Mesothelial cell of epicardium (in vitro differentiated cells): ENCODE data around the gene SMAD6. TPM values are rescaled to one million over a fixed set of nuclear protein-coding genes. Genes with fewer than 3 reads are reported as not detected.
A peak's percentile ranks its signal among the peaks of the same experiment; 100 is the strongest.

ENCODE experiments used
- DNase-seq, 2 experiments: peaks; one replicate each; pipeline ENCODE4 v3.0.0; 2021; ENCODE audit warnings: low spot score in 2 of 2; ENCODE audit not compliant: unreplicated experiment in 2 of 2
- H3K27ac Mint-ChIP-seq: 2 replicates; pipeline ENCODE4 v1.8.0; 2021; ENCODE audit warnings: mixed read lengths
- H3K27me3 Mint-ChIP-seq: 2 replicates; pipeline ENCODE4 v1.8.0; 2021; ENCODE audit warnings: low read depth, mixed read lengths
- H3K36me3 Mint-ChIP-seq: 2 replicates; pipeline ENCODE4 v1.8.0; 2021; ENCODE audit warnings: mixed read lengths
- H3K4me1 Mint-ChIP-seq: 2 replicates; pipeline ENCODE4 v1.8.0; 2021; ENCODE audit warnings: mixed read lengths
- H3K4me3 Mint-ChIP-seq: 2 replicates; pipeline ENCODE4 v1.8.0; 2021; ENCODE audit warnings: mild to moderate bottlenecking, moderate library complexity, mixed read lengths
- H3K9me3 Mint-ChIP-seq: 2 replicates; pipeline ENCODE4 v1.8.0; 2021; ENCODE audit warnings: mixed read lengths
- total RNA-seq: library from RNA; stranded (reverse); gene quantifications from 3 replicates; pipeline ENCODE4 v1.2.1, GENCODE V29; 2021
- TF ChIP-seq, protein P1 (sequence below): fragments of 200-600 bp; sonication (generic); IDR thresholded peaks from one replicate; pipeline ENCODE4 v1.5.0; 2021; ENCODE audit warnings: antibody characterized with exemption; ENCODE audit not compliant: unreplicated experiment

SMAD6 gene
- total RNA-seq, 1 donor from 2014 or later, result 176 TPM

DNA sequence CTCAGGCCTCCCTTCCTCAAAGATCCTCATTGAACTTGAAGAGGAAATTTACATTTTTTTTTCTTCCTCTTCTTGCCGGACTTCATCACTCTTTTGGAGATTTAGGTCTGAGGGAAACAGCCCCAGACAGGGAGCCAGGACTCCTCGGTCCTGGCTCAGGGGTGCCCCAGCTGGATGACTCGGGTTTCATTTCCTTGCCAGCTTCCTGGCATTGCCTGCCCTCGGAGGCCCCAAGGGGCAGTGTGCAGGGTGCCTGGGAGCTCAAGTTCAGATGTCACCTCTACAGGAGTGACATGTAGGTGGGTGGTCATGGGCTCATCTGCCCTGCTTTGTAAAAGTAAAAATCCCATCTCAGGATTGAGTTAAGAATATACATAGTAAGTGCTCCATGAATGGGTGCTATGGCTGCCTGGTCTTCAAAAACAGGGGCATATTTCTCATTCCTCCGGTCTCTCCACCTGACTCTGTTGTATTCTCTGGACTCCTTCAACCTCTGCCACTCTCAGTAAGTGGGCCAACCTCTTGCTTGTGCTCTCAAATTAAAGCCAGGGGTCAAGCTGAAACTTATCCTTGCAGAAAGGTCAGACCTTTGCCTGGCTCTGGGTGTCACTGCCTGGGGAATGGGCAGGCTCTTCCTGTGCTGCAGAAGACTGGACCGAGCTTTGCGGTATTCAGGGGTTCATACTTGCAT lies 51.8 kb downstream of the SMAD6 start:
- H3K9me3 Mint-ChIP-seq, result peaks cover 6% of the 10 kb centered on the region
- peak overlapping the region; percentile 81 for H3K27ac Mint-ChIP-seq
- TF ChIP-seq, protein P1, sequence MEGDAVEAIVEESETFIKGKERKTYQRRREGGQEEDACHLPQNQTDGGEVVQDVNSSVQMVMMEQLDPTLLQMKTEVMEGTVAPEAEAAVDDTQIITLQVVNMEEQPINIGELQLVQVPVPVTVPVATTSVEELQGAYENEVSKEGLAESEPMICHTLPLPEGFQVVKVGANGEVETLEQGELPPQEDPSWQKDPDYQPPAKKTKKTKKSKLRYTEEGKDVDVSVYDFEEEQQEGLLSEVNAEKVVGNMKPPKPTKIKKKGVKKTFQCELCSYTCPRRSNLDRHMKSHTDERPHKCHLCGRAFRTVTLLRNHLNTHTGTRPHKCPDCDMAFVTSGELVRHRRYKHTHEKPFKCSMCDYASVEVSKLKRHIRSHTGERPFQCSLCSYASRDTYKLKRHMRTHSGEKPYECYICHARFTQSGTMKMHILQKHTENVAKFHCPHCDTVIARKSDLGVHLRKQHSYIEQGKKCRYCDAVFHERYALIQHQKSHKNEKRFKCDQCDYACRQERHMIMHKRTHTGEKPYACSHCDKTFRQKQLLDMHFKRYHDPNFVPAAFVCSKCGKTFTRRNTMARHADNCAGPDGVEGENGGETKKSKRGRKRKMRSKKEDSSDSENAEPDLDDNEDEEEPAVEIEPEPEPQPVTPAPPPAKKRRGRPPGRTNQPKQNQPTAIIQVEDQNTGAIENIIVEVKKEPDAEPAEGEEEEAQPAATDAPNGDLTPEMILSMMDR, result no peak
- no peak for DNase-seq
- H3K4me3 Mint-ChIP-seq, result no peak overlapping the region
- no peaks in the 10 kb centered on the region for H3K27me3 Mint-ChIP-seq
- H3K4me1 Mint-ChIP-seq, result peaks cover 65% of the 10 kb centered on the region
- peaks cover 32% of the 10 kb centered on the region for H3K36me3 Mint-ChIP-seq

DNA sequence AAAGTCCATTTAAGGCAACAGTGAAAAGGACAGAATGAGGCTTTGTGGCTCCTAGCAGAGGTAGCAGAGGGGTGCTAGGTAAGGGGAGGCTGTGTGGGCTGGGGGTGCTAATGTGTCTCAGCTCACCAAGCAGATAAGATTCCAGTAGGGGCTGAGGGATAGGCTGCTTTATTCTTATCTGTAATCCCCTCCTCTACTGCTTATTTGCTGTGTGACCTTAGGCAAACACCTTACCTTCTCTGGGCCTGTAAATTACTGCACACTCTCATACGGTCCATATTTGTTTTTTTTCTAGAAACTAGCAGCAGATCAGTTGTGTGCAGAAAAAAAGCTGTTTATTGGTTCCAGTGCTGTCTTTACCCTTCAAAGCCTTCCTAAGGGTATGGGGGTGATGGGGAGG lies 52.8 kb downstream of the SMAD6 start:
- peaks cover 31% of the 10 kb centered on the region for H3K36me3 Mint-ChIP-seq
- peak overlapping the region; percentile 90 for H3K27ac Mint-ChIP-seq
- TF ChIP-seq, protein P1, result no peak
- H3K27me3 Mint-ChIP-seq, result no peaks in the 10 kb centered on the region
- DNase-seq, result no peak
- H3K9me3 Mint-ChIP-seq, result peaks cover 6% of the 10 kb centered on the region
- H3K4me1 Mint-ChIP-seq, result peaks cover 65% of the 10 kb centered on the region
- H3K4me3 Mint-ChIP-seq, result no peak overlapping the region

DNA sequence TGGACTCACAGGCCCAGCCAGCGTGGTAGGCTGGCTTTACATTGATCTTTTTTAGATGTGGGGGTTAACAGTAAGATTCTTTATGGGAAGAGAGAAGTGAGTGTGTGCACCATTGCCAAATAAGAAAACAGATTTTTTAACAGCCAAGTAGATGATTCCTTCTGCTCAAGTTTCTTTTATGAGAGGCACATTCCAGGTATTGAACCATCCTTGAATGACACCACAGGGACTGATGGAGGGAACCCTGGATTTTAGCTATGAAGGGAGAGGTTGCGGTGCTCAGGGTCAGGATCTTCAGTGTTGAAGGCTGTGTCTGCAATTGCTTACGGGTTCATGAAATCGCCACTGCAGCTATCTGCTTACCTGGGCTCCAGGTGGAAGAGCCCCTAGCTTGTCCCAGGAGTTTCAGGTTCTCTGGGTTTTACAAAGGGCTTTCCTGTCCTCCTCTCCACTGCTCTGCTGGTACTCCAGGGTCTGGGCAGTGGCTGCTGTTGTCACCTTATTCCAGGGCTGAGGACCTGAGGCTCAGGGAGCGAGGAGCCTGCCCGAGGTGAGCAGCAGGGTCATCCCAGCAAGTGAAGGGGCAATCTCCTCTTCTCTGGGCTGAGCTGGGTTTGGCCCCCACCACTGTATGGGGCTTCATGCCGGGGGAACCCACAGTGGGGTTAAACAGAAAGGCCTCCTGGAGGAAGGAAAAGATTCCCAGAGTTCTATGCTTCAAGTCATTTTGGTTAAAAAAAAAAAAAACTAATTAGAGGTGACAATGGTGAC lies 53.4 kb downstream of the SMAD6 start:
- TF ChIP-seq, protein P1, result no peak
- H3K36me3 Mint-ChIP-seq, result peaks cover 28% of the 10 kb centered on the region
- no peak for DNase-seq
- H3K4me1 Mint-ChIP-seq, result peaks cover 65% of the 10 kb centered on the region
- peak overlapping the region; percentile 90 for H3K27ac Mint-ChIP-seq
- no peaks in the 10 kb centered on the region for H3K27me3 Mint-ChIP-seq
- peaks cover 6% of the 10 kb centered on the region for H3K9me3 Mint-ChIP-seq
- H3K4me3 Mint-ChIP-seq, result no peak overlapping the region

DNA sequence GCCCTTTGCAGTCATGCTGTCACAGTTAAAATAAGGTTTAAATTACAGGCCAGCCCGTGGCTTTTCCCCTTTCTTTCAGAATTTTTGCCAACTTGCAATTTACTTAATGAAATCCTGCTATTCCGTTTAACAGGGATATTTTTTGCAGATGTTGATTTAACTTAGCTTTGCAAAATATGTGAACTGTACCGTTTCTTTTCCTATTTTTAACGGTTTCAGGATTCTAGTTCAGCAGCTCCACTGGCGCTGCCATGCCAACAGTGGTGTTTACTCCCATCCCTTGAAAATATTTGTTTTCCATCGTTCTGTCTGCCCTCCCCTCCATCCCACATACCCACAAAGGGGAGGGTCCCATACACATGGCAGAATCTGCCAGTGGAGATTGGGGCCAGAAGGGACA lies 54.3 kb downstream of the SMAD6 start:
- Mint-ChIP-seq H3K4me3 (no peak overlapping the region), H3K9me3 (peaks cover 6% of the 10 kb centered on the region), H3K27ac (peak overlapping the region; percentile 93), H3K36me3 (peaks cover 28% of the 10 kb centered on the region), H3K4me1 (peaks cover 67% of the 10 kb centered on the region), H3K27me3 (no peaks in the 10 kb centered on the region)
- TF ChIP-seq, protein P1, result no peak
- DNase-seq, result no peak

DNA sequence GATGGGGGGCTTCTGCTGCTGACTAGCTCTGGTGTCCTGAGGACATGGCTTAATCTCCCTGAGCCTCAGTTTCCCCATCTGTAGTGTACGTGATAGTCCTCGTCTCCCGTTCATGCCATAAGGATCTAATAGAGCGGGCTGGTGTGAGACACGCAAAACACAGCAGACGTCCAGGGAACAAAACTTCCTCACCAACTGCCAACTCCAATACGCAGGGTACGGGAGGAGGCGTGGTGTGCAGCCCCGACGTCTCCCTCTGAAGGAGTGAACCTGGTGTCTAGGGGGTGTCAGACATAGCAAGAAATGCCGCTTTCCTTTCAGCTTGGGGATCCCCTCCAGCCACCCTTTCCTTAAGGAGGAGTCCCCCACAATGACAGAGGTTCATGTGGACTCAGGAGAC lies 55.0 kb downstream of the SMAD6 start:
- Mint-ChIP-seq H3K9me3 (peaks cover 6% of the 10 kb centered on the region), H3K27ac (peak overlapping the region; percentile 93), H3K27me3 (no peaks in the 10 kb centered on the region), H3K4me1 (peaks cover 67% of the 10 kb centered on the region), H3K36me3 (peaks cover 26% of the 10 kb centered on the region), H3K4me3 (no peak overlapping the region)
- TF ChIP-seq, protein P1, result no peak
- no peak for DNase-seq
